BLaER1 (cell line): Measurements from ENCODE around the gene IER3.
"Not testable (repeated sequence)": the region's sequence is repeated elsewhere in the genome, so short reads cannot be mapped to it uniquely, and the experiment has no call there.

ENCODE experiments used
- H3K27ac ChIP-seq: shearing (Covaris generic); formaldehyde crosslinking; 2 replicates; pipeline ENCODE4 v1.8.1; 2022
- H3K27me3 ChIP-seq: shearing (Covaris generic); formaldehyde crosslinking; 2 replicates; pipeline ENCODE4 v1.8.1; 2022
- H3K36me3 ChIP-seq: shearing (Covaris generic); formaldehyde crosslinking; 2 replicates; pipeline ENCODE4 v1.8.1; 2022
- H3K4me1 ChIP-seq: shearing (Covaris generic); formaldehyde crosslinking; 2 replicates; pipeline ENCODE4 v1.8.1; 2022
- H3K4me2 ChIP-seq: shearing (Covaris generic); formaldehyde crosslinking; 2 replicates; pipeline ENCODE4 v1.8.1; 2022
- H3K4me3 ChIP-seq: shearing (Covaris generic); formaldehyde crosslinking; 2 replicates; pipeline ENCODE4 v1.8.1; 2022
- H3K9ac ChIP-seq: shearing (Covaris generic); formaldehyde crosslinking; 2 replicates; pipeline ENCODE4 v1.8.1; 2022
- H3K9me3 ChIP-seq: shearing (Covaris generic); formaldehyde crosslinking; 2 replicates; pipeline ENCODE4 v1.8.1; 2022
- H4K20me1 ChIP-seq: shearing (Covaris generic); formaldehyde crosslinking; 2 replicates; pipeline ENCODE4 v1.8.1; 2022
- Cebpa-rat ChIP-seq: shearing (Covaris generic); IDR thresholded peaks from 2 replicates; pipeline ENCODE4 v1.8.1; 2022

Gene IER3

DNA sequence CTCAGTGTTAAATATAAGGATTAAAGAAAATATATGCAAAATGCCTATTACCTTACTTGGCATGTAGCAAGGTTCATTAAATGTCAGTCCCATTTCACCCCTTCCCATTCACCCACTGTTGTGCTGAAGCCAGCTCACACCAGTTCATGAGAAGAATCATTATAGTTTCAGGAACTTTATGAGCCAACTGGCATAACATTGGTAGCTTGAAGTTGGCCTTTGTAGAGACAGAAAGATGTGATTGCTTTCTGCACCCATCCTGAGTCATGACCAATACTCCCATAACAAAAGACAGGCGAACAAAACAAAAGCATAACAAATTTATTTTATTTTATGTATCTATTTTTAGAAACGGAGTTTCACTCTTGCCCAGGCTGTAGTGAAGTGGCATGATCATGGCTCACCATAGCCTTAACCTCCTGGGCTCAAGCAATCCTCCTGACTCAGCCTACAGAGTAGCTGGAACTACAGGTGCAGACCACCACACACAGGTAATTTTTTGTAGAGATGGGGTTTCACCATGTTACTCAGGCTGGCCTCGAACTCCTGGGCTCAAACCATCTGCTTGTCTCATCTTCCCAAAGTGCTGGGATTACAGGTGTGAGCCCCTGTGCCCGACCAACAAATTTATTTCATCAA, 17.6 kb upstream of the IER3 start:
- Histone ChIP-seq H3K9ac (no peak overlapping the region), H3K4me1 (peaks cover 25% of the 10 kb centered on the region), H3K4me3 (no peak overlapping the region), H3K4me2 (no peak overlapping the region), H3K36me3 (no peaks in the 10 kb centered on the region), H4K20me1 (no peaks in the 10 kb centered on the region), H3K27ac (no peak overlapping the region), H3K9me3 (peaks cover 14% of the 10 kb centered on the region), H3K27me3 (no peaks in the 10 kb centered on the region)
- no peak for TF ChIP-seq Cebpa-rat

DNA sequence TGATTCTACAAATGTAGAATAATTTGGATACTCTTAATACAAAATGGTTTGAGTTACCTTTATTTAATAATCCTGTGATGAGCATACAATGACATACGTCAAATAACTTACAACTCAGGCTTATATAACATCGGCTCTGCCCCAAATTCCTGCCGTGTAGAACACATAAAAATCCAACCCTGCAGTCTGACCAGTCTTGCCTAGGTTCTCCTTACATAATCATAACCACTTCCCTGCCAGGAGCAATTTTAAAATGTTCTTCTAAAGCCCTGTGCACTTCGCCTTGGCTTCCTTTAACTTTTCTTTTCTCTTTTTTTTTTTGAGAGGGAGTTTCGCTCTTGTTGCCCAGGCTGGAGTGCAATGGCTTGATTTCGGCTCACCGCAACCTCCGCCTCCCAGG, 16.2 kb upstream of the IER3 start:
- Histone ChIP-seq H3K4me3 (no peak overlapping the region), H3K27ac (no peak overlapping the region), H3K9me3 (peaks cover 14% of the 10 kb centered on the region), H4K20me1 (no peaks in the 10 kb centered on the region), H3K4me2 (no peak overlapping the region), H3K36me3 (no peaks in the 10 kb centered on the region), H3K27me3 (no peaks in the 10 kb centered on the region), H3K4me1 (peaks cover 25% of the 10 kb centered on the region), H3K9ac (no peak overlapping the region)
- no peak for TF ChIP-seq Cebpa-rat

- Histone ChIP-seq H3K4me2 (peak overlapping the region; percentile 23), H3K4me1 (peaks cover 25% of the 10 kb centered on the region), H3K27me3 (no peaks in the 10 kb centered on the region), H3K4me3 (no peak overlapping the region), H3K9ac (no peak overlapping the region), H3K27ac (no peak overlapping the region), H3K9me3 (peaks cover 10% of the 10 kb centered on the region), H4K20me1 (no peaks in the 10 kb centered on the region), H3K36me3 (no peaks in the 10 kb centered on the region)
- TF ChIP-seq Cebpa-rat: no peak
Measured at GRCh38 chr6:30759575-30760239, 15.4 kb upstream of the IER3 start.

DNA sequence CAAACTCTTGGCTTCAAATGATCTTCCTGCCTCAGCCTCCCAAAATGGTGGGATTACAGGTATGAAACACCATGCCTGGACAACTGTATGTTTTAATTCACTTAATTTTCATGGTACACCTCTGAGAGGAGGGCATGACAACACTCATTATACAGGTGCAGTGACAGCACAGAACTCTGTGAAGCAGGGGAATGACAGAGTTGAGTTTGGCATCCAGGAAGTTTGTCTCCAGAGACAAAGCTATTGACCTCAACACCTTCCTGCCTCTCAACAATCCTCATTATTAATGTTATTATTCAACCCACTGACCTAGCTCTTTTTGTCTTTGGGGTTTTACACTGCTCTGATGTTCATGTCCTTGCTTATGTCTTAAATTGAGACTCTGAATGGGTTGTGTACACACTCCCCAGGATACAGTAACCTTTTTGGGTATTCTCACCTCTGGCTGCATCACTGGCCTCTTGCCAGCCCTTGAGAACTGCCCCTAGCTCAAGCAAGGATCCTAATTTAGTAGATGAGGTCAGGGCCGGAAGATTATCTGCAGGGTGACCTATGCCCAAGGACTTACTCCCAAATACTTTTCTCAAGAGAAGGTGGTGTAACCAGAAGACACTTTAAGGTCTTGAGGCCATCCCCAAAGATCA, 13.0 kb upstream of the IER3 start:
- Histone ChIP-seq H3K27me3 (no peaks in the 10 kb centered on the region), H3K9ac (no peak overlapping the region), H4K20me1 (no peaks in the 10 kb centered on the region), H3K4me2 (no peak overlapping the region), H3K27ac (no peak overlapping the region), H3K4me1 (peaks cover 27% of the 10 kb centered on the region), H3K36me3 (no peaks in the 10 kb centered on the region), H3K9me3 (peaks cover 9% of the 10 kb centered on the region), H3K4me3 (no peak overlapping the region)
- TF ChIP-seq Cebpa-rat: no peak

DNA sequence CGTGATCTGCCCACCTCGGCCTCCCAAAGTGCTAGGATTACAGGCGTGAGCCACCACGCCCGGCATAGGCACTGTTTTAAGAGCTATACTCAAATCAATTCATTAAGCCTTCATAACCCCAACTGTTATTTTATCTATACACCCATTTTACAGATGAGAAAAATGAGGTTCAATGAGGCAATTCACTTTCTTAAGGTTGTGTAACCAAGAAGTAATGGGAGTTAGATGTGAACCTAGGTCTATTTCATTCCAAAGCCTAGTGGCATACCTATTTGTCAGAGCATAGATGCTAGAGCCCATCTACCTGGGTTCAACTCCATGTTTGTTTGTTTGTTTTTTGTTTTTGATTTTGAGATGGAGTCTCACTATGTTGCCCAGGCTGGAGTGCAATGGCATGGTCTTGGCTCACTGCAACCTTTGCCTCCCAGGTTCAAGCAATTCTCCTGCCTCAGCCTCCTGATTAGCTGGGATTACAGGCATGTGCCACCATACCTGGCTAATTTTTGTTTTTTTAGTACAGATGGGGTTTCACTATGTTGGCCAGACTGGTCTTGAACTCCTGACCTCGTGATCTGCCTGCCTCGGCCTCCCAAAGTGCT, 12.2 kb upstream of the IER3 start:
- H3K4me3 ChIP-seq, H3K36me3 ChIP-seq, H4K20me1 ChIP-seq, H3K27ac ChIP-seq, H3K4me2 ChIP-seq, H3K9me3 ChIP-seq, H3K27me3 ChIP-seq, H3K9ac ChIP-seq: not testable (repeated sequence)
- peaks cover 32% of the 10 kb centered on the region for H3K4me1 ChIP-seq

DNA sequence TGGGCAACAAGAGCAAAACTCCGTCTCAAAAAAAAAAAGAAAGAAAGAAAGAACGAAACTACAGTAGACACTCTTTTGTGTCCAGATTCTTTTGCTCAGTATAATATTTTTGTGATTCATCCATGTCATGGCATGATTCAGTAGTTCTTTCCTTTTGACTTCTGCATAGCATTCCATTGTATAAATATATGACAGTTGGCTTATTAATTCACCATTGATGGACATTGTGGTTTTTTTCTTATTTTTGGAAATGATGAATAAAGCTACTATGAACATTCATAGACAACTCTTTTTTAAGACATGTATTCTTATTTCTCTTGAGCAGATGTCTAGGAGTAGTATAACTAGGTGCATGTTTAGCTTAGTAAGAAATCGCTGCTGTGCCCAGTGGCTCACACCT, 10.3 kb upstream of the IER3 start:
- H3K9ac ChIP-seq: no peak overlapping the region

GRCh38 chr6:30752157-30752927, 8.0 kb upstream of the IER3 start:
- H3K9me3 ChIP-seq: no peaks in the 10 kb centered on the region
- peak overlapping the region; percentile 45 for H3K27ac ChIP-seq
- no peaks in the 10 kb centered on the region for H3K36me3 ChIP-seq
- TF ChIP-seq Cebpa-rat: no peak
- H3K9ac ChIP-seq: no peak overlapping the region
- peak overlapping the region; percentile 34 for H3K4me2 ChIP-seq
- no peaks in the 10 kb centered on the region for H3K27me3 ChIP-seq
- H3K4me1 ChIP-seq: peaks cover 20% of the 10 kb centered on the region
- no peaks in the 10 kb centered on the region for H4K20me1 ChIP-seq
- no peak overlapping the region for H3K4me3 ChIP-seq

More for the DNA sequence above, 10.3 kb upstream of the IER3 start:
- Histone ChIP-seq H3K4me3 (no peak overlapping the region), H3K4me1 (peaks cover 29% of the 10 kb centered on the region), H4K20me1 (no peaks in the 10 kb centered on the region), H3K27me3 (no peaks in the 10 kb centered on the region), H3K36me3 (no peaks in the 10 kb centered on the region), H3K9me3 (peaks cover 2% of the 10 kb centered on the region), H3K27ac (no peak overlapping the region), H3K4me2 (no peak overlapping the region)
- TF ChIP-seq Cebpa-rat: no peak

GRCh38 chr6:30750379-30750668, 6.0 kb upstream of the IER3 start:
- H3K27me3 ChIP-seq: no peaks in the 10 kb centered on the region
- H3K4me2 ChIP-seq: no peak overlapping the region
- no peak overlapping the region for H3K27ac ChIP-seq
- H4K20me1 ChIP-seq: no peaks in the 10 kb centered on the region
- no peaks in the 10 kb centered on the region for H3K9me3 ChIP-seq
- no peak for TF ChIP-seq Cebpa-rat
- no peak overlapping the region for H3K4me3 ChIP-seq
- H3K36me3 ChIP-seq: no peaks in the 10 kb centered on the region
- no peak overlapping the region for H3K9ac ChIP-seq
- H3K4me1 ChIP-seq: peaks cover 24% of the 10 kb centered on the region

DNA sequence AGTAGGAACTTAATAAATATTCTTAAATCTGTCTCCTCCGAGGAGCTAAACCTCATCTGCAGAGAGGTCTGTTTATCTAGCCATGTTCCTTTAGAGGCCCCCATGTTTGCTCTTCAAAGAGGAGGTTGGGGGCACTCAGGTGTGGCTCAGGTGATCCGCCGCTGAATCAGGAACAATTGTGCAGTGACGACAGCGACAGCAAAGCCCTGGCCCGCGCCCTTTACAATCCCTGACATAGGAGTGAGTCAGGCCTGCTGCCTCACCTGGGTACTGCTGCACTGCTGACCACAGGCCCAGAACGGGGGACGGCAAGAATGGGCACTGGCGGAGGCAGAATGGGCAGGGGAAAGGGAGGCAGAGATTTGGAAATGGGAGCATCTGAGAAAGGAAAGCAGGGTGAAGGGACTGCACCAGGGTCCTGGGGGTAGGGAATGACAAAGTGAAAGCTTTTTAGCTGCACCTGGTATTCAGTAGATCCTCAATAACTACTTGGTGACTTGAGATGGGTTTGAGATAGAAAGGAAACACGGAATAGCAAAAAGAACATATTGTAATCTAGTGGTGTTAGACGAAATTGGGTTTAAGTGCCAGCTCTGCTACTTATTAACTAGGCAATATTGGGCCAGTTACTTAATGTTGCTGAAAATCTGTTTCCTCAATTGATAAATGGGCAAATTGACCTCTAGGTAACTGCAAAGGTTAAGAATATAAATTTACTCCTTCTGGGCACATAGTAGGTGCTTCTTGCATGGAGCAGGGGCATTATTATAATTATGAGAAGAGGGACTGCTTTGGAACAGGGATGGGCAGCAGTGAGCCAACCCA, 5.4 kb upstream of the IER3 start:
- no peak overlapping the region for H3K9ac ChIP-seq
- no peaks in the 10 kb centered on the region for H3K9me3 ChIP-seq
- H3K27me3 ChIP-seq: no peaks in the 10 kb centered on the region
- no peak overlapping the region for H3K4me3 ChIP-seq
- H3K4me2 ChIP-seq: no peak overlapping the region
- no peak for TF ChIP-seq Cebpa-rat
- H3K36me3 ChIP-seq: no peaks in the 10 kb centered on the region
- peaks cover 30% of the 10 kb centered on the region for H3K4me1 ChIP-seq
- H3K27ac ChIP-seq: no peak overlapping the region
- no peaks in the 10 kb centered on the region for H4K20me1 ChIP-seq
